Mesendoderm (in vitro differentiated cells): ENCODE measurements around the gene USP47.

ENCODE experiments used
- DNase-seq: peaks from one replicate; pipeline ENCODE4 v3.0.0; 2013
- H2AK5ac ChIP-seq: 2 replicates; pipeline ENCODE4 v1.6.1; 2013; ENCODE audit warnings: low read length, inconsistent platforms
- H2BK120ac ChIP-seq: 2 replicates; pipeline ENCODE4 v1.6.1; 2013; ENCODE audit warnings: low read depth, mild to moderate bottlenecking, low read length, moderate library complexity, mixed read lengths
- H2BK15ac ChIP-seq: replicated peaks from 2 replicates; pipeline ENCODE4 v1.6.1; 2013; ENCODE audit warnings: low read depth, mild to moderate bottlenecking, moderate library complexity
- H2BK5ac ChIP-seq: 2 replicates; pipeline ENCODE4 v1.6.1; 2013; ENCODE audit warnings: low read length, inconsistent platforms
- H3K18ac ChIP-seq: 2 replicates; pipeline ENCODE4 v1.6.1; 2013; ENCODE audit warnings: mild to moderate bottlenecking, low read length, mixed read lengths
- H3K23ac ChIP-seq: one replicate; pipeline ENCODE4 v1.6.1; 2013; ENCODE audit warnings: low read length
- H3K27ac ChIP-seq: 2 replicates; pipeline ENCODE4 v1.5.1; 2013; ENCODE audit warnings: low read depth, mild to moderate bottlenecking, inconsistent platforms, low read length, moderate library complexity
- H3K27me3 ChIP-seq: 2 replicates; pipeline ENCODE4 v1.6.1; 2013; ENCODE audit warnings: low read length, control low read depth, mild to moderate bottlenecking, inconsistent platforms; ENCODE audit not compliant: insufficient read depth, poor library complexity
- H3K36me3 ChIP-seq: 2 replicates; pipeline ENCODE4 v1.6.1; 2013; ENCODE audit warnings: low read length, inconsistent platforms; ENCODE audit not compliant: control insufficient read depth, insufficient read depth
- H3K4ac ChIP-seq: one replicate; pipeline ENCODE4 v1.6.1; 2013; ENCODE audit warnings: low read depth, mild to moderate bottlenecking, low read length, moderate library complexity
- H3K4me1 ChIP-seq: 2 replicates; pipeline ENCODE4 v1.6.1; 2013; ENCODE audit warnings: low read depth, low read length, inconsistent platforms; ENCODE audit not compliant: control insufficient read depth
- H3K4me2 ChIP-seq: 2 replicates; pipeline ENCODE4 v1.6.1; 2013; ENCODE audit warnings: low read length
- H3K4me3 ChIP-seq: 2 replicates; pipeline ENCODE4 v1.5.1; 2013; ENCODE audit warnings: mild to moderate bottlenecking, low read length
- H3K56ac ChIP-seq: one replicate; pipeline ENCODE4 v1.6.1; 2013; ENCODE audit warnings: low read length
- H3K79me1 ChIP-seq: 2 replicates; pipeline ENCODE4 v1.6.1; 2013; ENCODE audit warnings: low read length, inconsistent platforms
- H3K79me2 ChIP-seq: 2 replicates; pipeline ENCODE4 v1.6.1; 2013; ENCODE audit warnings: mild to moderate bottlenecking, low read length; ENCODE audit not compliant: control insufficient read depth, insufficient read depth
- H3K9ac ChIP-seq: 2 replicates; pipeline ENCODE4 v1.6.1; 2013; ENCODE audit warnings: low read length, inconsistent platforms
- H4K5ac ChIP-seq: one replicate; pipeline ENCODE4 v1.6.1; 2013; ENCODE audit warnings: low read length
- H4K8ac ChIP-seq: one replicate; pipeline ENCODE4 v1.6.1; 2013; ENCODE audit warnings: low read depth, mild to moderate bottlenecking, control low read depth, low read length, moderate library complexity
- WGBS: extraction: QIAGEN DNeasy Blood & Tissue Kit; methylation state at CpG from one replicate; pipeline ENCODE4 v1.1.7; 2013; ENCODE audit warnings: low lambda C conversion rate, missing lambda C conversion rate; ENCODE audit not compliant: insufficient coverage; ENCODE audit errors: extremely low coverage; 5-methylcytosine and 5-hydroxymethylcytosine counted together

USP47 gene

GRCh38 chr11:11965192-11965591 lies 123.4 kb downstream of the USP47 start:
- no peak for DNase-seq
- no peak overlapping the region for H3K18ac ChIP-seq
- no CpG with 5 or more reads among the region's 3 CpGs for WGBS

DNA sequence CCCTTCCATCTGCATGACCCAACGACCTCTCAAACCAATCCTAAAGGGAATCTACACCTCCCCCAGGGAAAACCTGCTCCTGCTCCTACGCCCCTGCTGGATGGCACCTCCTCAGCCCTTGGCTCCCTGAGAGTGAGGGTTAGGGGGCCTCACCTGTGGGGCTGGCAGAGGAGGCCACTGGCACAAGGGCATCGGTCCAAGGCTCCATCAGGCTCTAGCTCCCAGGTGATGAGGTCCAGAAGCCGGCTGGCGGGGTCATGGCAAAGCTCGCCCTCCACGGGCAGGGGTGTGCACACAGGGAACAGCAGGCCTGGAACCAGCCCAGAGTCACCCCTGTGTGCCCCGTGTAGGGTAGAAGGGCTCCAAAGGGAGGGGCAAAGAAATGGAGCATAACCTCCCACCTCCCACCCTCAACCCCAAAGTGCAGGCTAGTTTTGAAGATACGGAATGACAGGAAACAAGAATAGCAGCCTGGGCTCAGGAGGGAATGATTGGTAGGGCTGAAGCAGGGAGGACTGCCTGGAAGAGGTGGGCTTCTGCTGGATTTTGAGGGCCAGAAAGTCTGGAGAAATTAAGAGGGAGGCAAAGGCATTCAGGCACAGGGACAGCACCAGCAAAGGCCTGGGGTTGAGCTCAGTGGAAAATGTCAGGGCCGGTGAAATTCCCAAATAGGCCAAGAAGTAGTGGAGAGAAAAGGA lies 124.0 kb downstream of the USP47 start:
- DNase-seq = no peak
- H3K79me2 ChIP-seq = no peaks in the 10 kb centered on the region
- H3K36me3 ChIP-seq = no peaks in the 10 kb centered on the region
- H3K23ac ChIP-seq = no peak overlapping the region
- no peak overlapping the region for H3K9ac ChIP-seq
- H3K4me2 ChIP-seq = no peak overlapping the region
- H4K8ac ChIP-seq = no peak overlapping the region
- H2BK120ac ChIP-seq = no peak overlapping the region
- WGBS = no CpG with 5 or more reads among the region's 10 CpGs
- H2AK5ac ChIP-seq = no peak overlapping the region
- H3K4ac ChIP-seq = no peak overlapping the region
- no peak overlapping the region for H3K4me3 ChIP-seq
- no peaks in the 10 kb centered on the region for H3K27me3 ChIP-seq
- no peak overlapping the region for H3K27ac ChIP-seq
- H3K79me1 ChIP-seq = no peaks in the 10 kb centered on the region
- no peaks in the 10 kb centered on the region for H3K4me1 ChIP-seq
- H3K18ac ChIP-seq = no peak overlapping the region
- no peak overlapping the region for H3K56ac ChIP-seq
- H2BK5ac ChIP-seq = no peak overlapping the region
- no peak overlapping the region for H2BK15ac ChIP-seq
- no peak overlapping the region for H4K5ac ChIP-seq

More at GRCh38 chr11:11965192-11965591, 123.4 kb downstream of the USP47 start:
- no peak overlapping the region for H3K23ac ChIP-seq
- no peak overlapping the region for H2BK5ac ChIP-seq
- H2BK120ac ChIP-seq = no peak overlapping the region
- no peak overlapping the region for H4K8ac ChIP-seq
- no peaks in the 10 kb centered on the region for H3K79me1 ChIP-seq
- H3K4me2 ChIP-seq = no peak overlapping the region
- no peak overlapping the region for H4K5ac ChIP-seq
- no peak overlapping the region for H2BK15ac ChIP-seq
- H3K56ac ChIP-seq = no peak overlapping the region
- no peak overlapping the region for H2AK5ac ChIP-seq
- H3K79me2 ChIP-seq = no peaks in the 10 kb centered on the region
- H3K27ac ChIP-seq = no peak overlapping the region
- no peaks in the 10 kb centered on the region for H3K27me3 ChIP-seq
- no peak overlapping the region for H3K4ac ChIP-seq
- H3K36me3 ChIP-seq = no peaks in the 10 kb centered on the region
- H3K9ac ChIP-seq = no peak overlapping the region
- H3K4me3 ChIP-seq = no peak overlapping the region
- no peaks in the 10 kb centered on the region for H3K4me1 ChIP-seq

GRCh38 chr11:11966354-11966741 lies 124.6 kb downstream of the USP47 start:
- H2AK5ac ChIP-seq = no peak overlapping the region
- no peak overlapping the region for H2BK15ac ChIP-seq
- H3K27me3 ChIP-seq = no peaks in the 10 kb centered on the region
- WGBS = no CpG with 5 or more reads among the region's 7 CpGs
- H2BK120ac ChIP-seq = no peak overlapping the region
- H3K4ac ChIP-seq = no peak overlapping the region
- H3K9ac ChIP-seq = no peak overlapping the region
- H3K27ac ChIP-seq = no peak overlapping the region
- no peak overlapping the region for H3K23ac ChIP-seq
- DNase-seq = no peak
- H3K4me2 ChIP-seq = no peak overlapping the region
- H2BK5ac ChIP-seq = no peak overlapping the region
- H3K4me3 ChIP-seq = no peak overlapping the region
- no peak overlapping the region for H3K18ac ChIP-seq
- no peaks in the 10 kb centered on the region for H3K36me3 ChIP-seq
- no peaks in the 10 kb centered on the region for H3K79me1 ChIP-seq
- no peaks in the 10 kb centered on the region for H3K4me1 ChIP-seq
- no peak overlapping the region for H4K5ac ChIP-seq
- H3K56ac ChIP-seq = no peak overlapping the region
- H3K79me2 ChIP-seq = no peaks in the 10 kb centered on the region
- no peak overlapping the region for H4K8ac ChIP-seq

DNA sequence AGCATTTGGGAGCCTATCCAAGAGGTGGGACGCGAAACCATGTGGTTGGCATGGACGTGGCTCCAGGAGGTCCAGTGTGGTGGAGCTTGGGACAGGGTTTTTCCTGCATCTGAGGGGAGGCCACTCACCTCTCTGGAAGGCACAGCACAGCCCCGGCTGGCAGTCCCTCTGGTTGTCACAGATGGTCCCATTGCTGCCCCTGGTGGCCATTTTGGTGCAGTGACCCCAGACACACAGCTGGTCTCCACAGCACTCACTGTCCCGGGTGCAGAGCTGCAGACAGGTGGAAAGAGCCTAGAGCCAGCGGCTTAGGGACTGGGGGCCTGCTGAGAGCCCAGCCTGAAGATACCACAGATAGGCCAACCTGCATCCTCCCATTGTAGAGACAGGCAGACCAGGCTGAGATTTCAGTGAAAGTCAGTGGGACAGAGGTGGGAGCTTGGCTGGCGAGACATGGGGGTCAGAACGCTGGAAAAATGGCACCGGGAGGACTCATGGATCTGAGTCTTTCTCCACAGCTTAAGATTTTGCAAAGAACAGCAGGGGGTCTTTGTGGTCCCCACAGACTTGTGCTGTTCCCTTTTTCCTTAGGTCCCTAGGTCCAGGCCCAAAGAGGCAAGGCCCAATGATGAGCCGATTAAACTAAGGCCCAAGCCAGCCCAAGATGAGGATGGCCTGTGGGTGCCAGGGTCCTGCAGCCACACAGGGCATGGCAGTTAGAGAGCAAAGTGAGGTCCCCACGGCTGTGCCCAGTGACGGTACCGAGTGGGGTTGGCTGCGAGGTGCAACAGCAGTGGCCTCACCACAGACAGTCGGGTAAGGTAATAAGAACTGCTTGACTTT lies 125.3 kb downstream of the USP47 start:
- peak; percentile 91 for DNase-seq
- Histone ChIP-seq H4K5ac (no peak overlapping the region), H3K4me1 (no peaks in the 10 kb centered on the region), H3K27me3 (no peaks in the 10 kb centered on the region), H3K36me3 (no peaks in the 10 kb centered on the region), H3K4me3 (no peak overlapping the region), H2BK15ac (no peak overlapping the region), H3K18ac (no peak overlapping the region), H3K4me2 (no peak overlapping the region), H3K4ac (no peak overlapping the region), H2BK5ac (no peak overlapping the region), H3K9ac (no peak overlapping the region), H2AK5ac (no peak overlapping the region), H3K23ac (no peak overlapping the region), H3K56ac (no peak overlapping the region), H4K8ac (no peak overlapping the region), H3K27ac (no peak overlapping the region), H3K79me1 (no peaks in the 10 kb centered on the region), H2BK120ac (no peak overlapping the region), H3K79me2 (no peaks in the 10 kb centered on the region)
- WGBS = no CpG with 5 or more reads among the region's 15 CpGs

- H3K27me3 ChIP-seq = no peaks in the 10 kb centered on the region
- no peaks in the 10 kb centered on the region for H3K79me1 ChIP-seq
- no peak overlapping the region for H3K27ac ChIP-seq
- no peak overlapping the region for H2AK5ac ChIP-seq
- DNase-seq = no peak
- no peak overlapping the region for H4K5ac ChIP-seq
- H2BK120ac ChIP-seq = no peak overlapping the region
- no peak overlapping the region for H3K56ac ChIP-seq
- no peak overlapping the region for H3K4ac ChIP-seq
- WGBS = no CpG with 5 or more reads among the region's 11 CpGs
- H3K4me3 ChIP-seq = no peak overlapping the region
- no peak overlapping the region for H3K18ac ChIP-seq
- no peaks in the 10 kb centered on the region for H3K36me3 ChIP-seq
- no peaks in the 10 kb centered on the region for H3K79me2 ChIP-seq
- H3K4me1 ChIP-seq = no peaks in the 10 kb centered on the region
- H3K23ac ChIP-seq = no peak overlapping the region
- H2BK5ac ChIP-seq = no peak overlapping the region
- no peak overlapping the region for H4K8ac ChIP-seq
- no peak overlapping the region for H3K9ac ChIP-seq
- H2BK15ac ChIP-seq = no peak overlapping the region
- no peak overlapping the region for H3K4me2 ChIP-seq
These were observed 126.1 kb downstream of the USP47 start for GRCh38 chr11:11967669-11968510.
